Astrocyte (in vitro differentiated cells and primary cell): ENCODE results near the gene S100A3. TPM values are rescaled to one million over a fixed set of nuclear protein-coding genes. Genes with fewer than 3 reads are reported as not detected.
"Not testable (repeated sequence)": the region's sequence is repeated elsewhere in the genome, so short reads cannot be mapped to it uniquely, and the experiment has no call there.

Experiments
- DNase-seq: peaks from one replicate; pipeline ENCODE4 v3.0.0-alpha.2; 2010; ENCODE audit warnings: low read depth
- FAIRE-seq: peaks from 2 replicates; lab custom pipeline; 2011; peaks lifted over from hg19 to GRCh38; lab: Jason Lieb, UNC
- H2AFZ ChIP-seq: 2 replicates; pipeline ENCODE4 v1.6.0; 2012; ENCODE audit warnings: low read depth, low read length, inconsistent platforms
- H3K27ac ChIP-seq: 2 replicates; pipeline ENCODE4 v1.5.1; 2011; ENCODE audit warnings: low read depth, low read length, inconsistent platforms
- H3K27me3 ChIP-seq: 2 replicates; pipeline ENCODE4 v1.6.0; 2011; ENCODE audit warnings: low read length, inconsistent platforms; ENCODE audit not compliant: insufficient read depth
- H3K36me3 ChIP-seq: 2 replicates; pipeline ENCODE4 v1.5.1; 2011; ENCODE audit warnings: low read length, inconsistent platforms; ENCODE audit not compliant: insufficient read depth
- H3K4me1 ChIP-seq: 2 replicates; pipeline ENCODE4 v1.5.1; 2011; ENCODE audit warnings: low read length, inconsistent platforms; ENCODE audit not compliant: insufficient read depth
- H3K4me2 ChIP-seq: 2 replicates; pipeline ENCODE4 v1.6.0; 2012; ENCODE audit warnings: low read length, inconsistent platforms
- H3K4me3 ChIP-seq: 2 replicates; pipeline ENCODE4 v1.5.1; 2011; ENCODE audit warnings: low read depth, mild to moderate bottlenecking, low read length, inconsistent platforms; ENCODE audit not compliant: insufficient read depth
- H3K79me2 ChIP-seq: 2 replicates; pipeline ENCODE4 v1.6.0; 2012; ENCODE audit warnings: mild to moderate bottlenecking, low read length, inconsistent platforms; ENCODE audit not compliant: insufficient read depth
- H3K9ac ChIP-seq: 2 replicates; pipeline ENCODE4 v1.6.0; 2012; ENCODE audit warnings: mild to moderate bottlenecking, low read length, inconsistent platforms
- H3K9me3 ChIP-seq: 2 replicates; pipeline ENCODE4 v1.5.1; 2012; ENCODE audit warnings: low read depth, mild to moderate bottlenecking, low read length, inconsistent platforms; ENCODE audit not compliant: insufficient read depth
- H4K20me1 ChIP-seq: 2 replicates; pipeline ENCODE4 v1.6.0; 2012; ENCODE audit warnings: low read length, inconsistent platforms; ENCODE audit not compliant: insufficient read depth
- H3K27ac Mint-ChIP-seq: one replicate; pipeline ENCODE4 v1.8.0; 2021; ENCODE audit warnings: mild to moderate bottlenecking, mixed read lengths; ENCODE audit not compliant: unreplicated experiment
- H3K27me3 Mint-ChIP-seq: one replicate; pipeline ENCODE4 v1.8.0; 2021; ENCODE audit warnings: low read depth, mixed read lengths; ENCODE audit not compliant: unreplicated experiment
- H3K36me3 Mint-ChIP-seq: one replicate; pipeline ENCODE4 v1.8.0; 2021; ENCODE audit warnings: low read depth, mixed read lengths; ENCODE audit not compliant: unreplicated experiment
- H3K4me1 Mint-ChIP-seq: one replicate; pipeline ENCODE4 v1.8.0; 2021; ENCODE audit warnings: low read depth, mixed read lengths; ENCODE audit not compliant: unreplicated experiment
- H3K4me3 Mint-ChIP-seq: one replicate; pipeline ENCODE4 v1.8.0; 2021; ENCODE audit warnings: mild to moderate bottlenecking, moderate library complexity, mixed read lengths; ENCODE audit not compliant: unreplicated experiment
- H3K9me3 Mint-ChIP-seq: one replicate; pipeline ENCODE4 v1.8.0; 2021; ENCODE audit warnings: mild to moderate bottlenecking, mixed read lengths; ENCODE audit not compliant: unreplicated experiment
- EZH2 ChIP-seq: IDR thresholded peaks from 2 replicates; pipeline ENCODE4 v1.6.1; 2012; ENCODE audit warnings: mild to moderate bottlenecking, low read length, inconsistent platforms; ENCODE audit not compliant: insufficient read depth
- total RNA-seq: library from RNA; stranded (reverse); gene quantifications from 2 replicates; pipeline ENCODE4 v1.2.1, GENCODE V29; 2021
- TF ChIP-seq, protein P1 (sequence below): IDR thresholded peaks from 2 replicates; pipeline ENCODE4 v1.5.1; 2011; ENCODE audit warnings: low read depth, mild to moderate bottlenecking, inconsistent platforms, low read length, moderate library complexity; ENCODE audit not compliant: insufficient read depth

Gene S100A3
- total RNA-seq, 1 donor from 2014 or later, result 14.6 TPM

DNA sequence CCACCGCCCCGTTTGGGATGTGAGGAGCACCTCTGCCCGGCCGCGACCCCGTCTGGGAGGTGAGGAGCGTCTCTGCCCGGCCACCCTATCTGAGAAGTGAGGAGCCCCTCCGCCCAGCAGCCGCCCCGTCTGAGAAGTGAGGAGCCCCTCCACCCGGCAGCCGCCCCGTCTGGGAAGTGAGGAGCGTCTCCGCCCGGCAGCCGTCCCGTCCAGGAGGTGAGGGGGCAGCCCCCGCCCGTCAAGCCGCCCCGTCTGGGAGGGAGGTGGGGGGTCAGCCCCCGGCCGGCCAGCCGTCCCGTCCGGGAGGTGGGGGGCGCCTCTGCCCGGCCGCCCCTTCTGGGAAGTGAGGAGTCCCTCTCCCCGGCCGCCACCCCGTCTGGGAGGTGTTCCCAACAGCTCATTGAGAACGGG lies 26.0 kb upstream of the S100A3 start:
- not testable (repeated sequence) for H3K79me2 ChIP-seq, H3K27me3 ChIP-seq, H3K4me3 ChIP-seq, H3K4me2 ChIP-seq, H4K20me1 ChIP-seq, H3K36me3 ChIP-seq, H2AFZ ChIP-seq, H3K4me3 Mint-ChIP-seq, H3K36me3 Mint-ChIP-seq, H3K27ac Mint-ChIP-seq, H3K9me3 ChIP-seq, H3K9ac ChIP-seq, H3K27me3 Mint-ChIP-seq, H3K27ac ChIP-seq, H3K9me3 Mint-ChIP-seq, FAIRE-seq, DNase-seq
- peaks cover 24% of the 10 kb centered on the region for H3K4me1 Mint-ChIP-seq
- peaks cover 21% of the 10 kb centered on the region for H3K4me1 ChIP-seq

DNA sequence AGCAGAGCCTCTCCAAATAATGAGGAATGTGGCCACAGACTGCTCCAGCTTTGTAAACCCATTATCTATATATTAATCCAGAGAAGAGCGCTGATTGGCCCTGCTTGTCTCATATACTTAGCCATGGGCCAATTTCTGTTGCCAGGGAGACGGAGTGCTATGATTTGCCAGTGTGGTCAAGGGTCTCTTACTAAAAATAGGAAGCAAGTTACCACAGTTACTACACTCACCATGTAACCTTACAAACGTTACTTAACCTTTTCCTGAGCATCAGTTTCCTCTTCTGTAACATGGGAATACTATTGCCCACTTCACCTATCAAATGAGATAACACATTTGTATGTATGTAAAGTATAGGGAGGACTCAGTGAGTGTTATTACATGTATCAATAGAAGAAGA lies 24.3 kb upstream of the S100A3 start:
- Histone ChIP-seq H3K27me3 (no peaks in the 10 kb centered on the region), H2AFZ (no peak overlapping the region), H3K4me1 (peaks cover 28% of the 10 kb centered on the region), H3K27ac (peak overlapping the region; percentile 91), H3K9me3 (no peaks in the 10 kb centered on the region), H3K4me2 (peak overlapping the region; percentile 74), H3K79me2 (no peaks in the 10 kb centered on the region), H3K9ac (peak overlapping the region; percentile 75), H4K20me1 (no peaks in the 10 kb centered on the region), H3K36me3 (no peaks in the 10 kb centered on the region), H3K4me3 (no peak overlapping the region)
- H3K9me3 Mint-ChIP-seq, result peaks cover 2% of the 10 kb centered on the region
- no peak for TF ChIP-seq EZH2
- TF ChIP-seq, protein P1, sequence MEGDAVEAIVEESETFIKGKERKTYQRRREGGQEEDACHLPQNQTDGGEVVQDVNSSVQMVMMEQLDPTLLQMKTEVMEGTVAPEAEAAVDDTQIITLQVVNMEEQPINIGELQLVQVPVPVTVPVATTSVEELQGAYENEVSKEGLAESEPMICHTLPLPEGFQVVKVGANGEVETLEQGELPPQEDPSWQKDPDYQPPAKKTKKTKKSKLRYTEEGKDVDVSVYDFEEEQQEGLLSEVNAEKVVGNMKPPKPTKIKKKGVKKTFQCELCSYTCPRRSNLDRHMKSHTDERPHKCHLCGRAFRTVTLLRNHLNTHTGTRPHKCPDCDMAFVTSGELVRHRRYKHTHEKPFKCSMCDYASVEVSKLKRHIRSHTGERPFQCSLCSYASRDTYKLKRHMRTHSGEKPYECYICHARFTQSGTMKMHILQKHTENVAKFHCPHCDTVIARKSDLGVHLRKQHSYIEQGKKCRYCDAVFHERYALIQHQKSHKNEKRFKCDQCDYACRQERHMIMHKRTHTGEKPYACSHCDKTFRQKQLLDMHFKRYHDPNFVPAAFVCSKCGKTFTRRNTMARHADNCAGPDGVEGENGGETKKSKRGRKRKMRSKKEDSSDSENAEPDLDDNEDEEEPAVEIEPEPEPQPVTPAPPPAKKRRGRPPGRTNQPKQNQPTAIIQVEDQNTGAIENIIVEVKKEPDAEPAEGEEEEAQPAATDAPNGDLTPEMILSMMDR, result no peak
- H3K27me3 Mint-ChIP-seq, result no peaks in the 10 kb centered on the region
- FAIRE-seq, result no peak
- H3K27ac Mint-ChIP-seq, result peak overlapping the region; percentile 38
- DNase-seq, result peak; percentile 29
- peaks cover 19% of the 10 kb centered on the region for H3K4me1 Mint-ChIP-seq
- H3K36me3 Mint-ChIP-seq, result peaks cover 1% of the 10 kb centered on the region
- no peak overlapping the region for H3K4me3 Mint-ChIP-seq

DNA sequence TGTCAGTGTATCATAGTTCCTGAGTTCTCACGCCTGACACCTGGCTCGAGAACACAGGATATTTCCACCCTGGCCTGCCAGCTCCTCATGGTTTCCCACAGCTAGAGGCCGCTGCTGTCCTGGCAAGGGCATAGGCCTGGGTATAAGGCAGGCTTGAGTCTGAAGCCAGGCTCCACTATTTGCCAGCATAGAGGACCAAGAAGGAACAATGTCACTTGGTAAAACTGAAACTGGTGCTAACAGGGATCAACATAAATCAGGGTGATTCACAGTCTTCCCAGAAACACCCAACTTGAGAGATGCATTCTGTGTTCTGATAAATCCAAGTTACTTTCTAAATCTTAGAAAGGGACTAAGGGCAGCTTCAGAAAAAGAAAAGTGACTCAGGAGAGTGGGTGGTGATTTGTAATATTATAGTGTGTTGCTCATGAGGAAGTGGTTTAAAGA lies 23.5 kb upstream of the S100A3 start:
- peaks cover 21% of the 10 kb centered on the region for H3K4me1 Mint-ChIP-seq
- no peaks in the 10 kb centered on the region for H3K9me3 ChIP-seq
- FAIRE-seq (no peak), DNase-seq (peak; percentile 71)
- peak overlapping the region; percentile 75 for H3K9ac ChIP-seq
- no peaks in the 10 kb centered on the region for H3K27me3 Mint-ChIP-seq
- H3K4me3 ChIP-seq, result peak overlapping the region; percentile 16
- no peak overlapping the region for H3K4me3 Mint-ChIP-seq
- H3K9me3 Mint-ChIP-seq, result peaks cover 2% of the 10 kb centered on the region
- H3K4me2 ChIP-seq, result peak overlapping the region; percentile 74
- H3K27ac Mint-ChIP-seq, result peak overlapping the region; percentile 85
- H3K79me2 ChIP-seq, result no peaks in the 10 kb centered on the region
- no peaks in the 10 kb centered on the region for H3K27me3 ChIP-seq
- peaks cover 1% of the 10 kb centered on the region for H3K36me3 Mint-ChIP-seq
- H3K4me1 ChIP-seq, result peaks cover 35% of the 10 kb centered on the region
- TF ChIP-seq EZH2, result no peak
- TF ChIP-seq, protein P1, result peak; percentile 80
- no peaks in the 10 kb centered on the region for H4K20me1 ChIP-seq
- H2AFZ ChIP-seq, result peak overlapping the region; percentile 70
- peak overlapping the region; percentile 91 for H3K27ac ChIP-seq
- no peaks in the 10 kb centered on the region for H3K36me3 ChIP-seq
